Measurements from ENCODE around the gene ARCN1. TPM values are rescaled to one million over a fixed set of nuclear protein-coding genes. Genes with fewer than 3 reads are reported as not detected.
"Not testable (repeated sequence)": the region's sequence is repeated elsewhere in the genome, so short reads cannot be mapped to it uniquely, and the experiment has no call there.

ARCN1 gene
- total and polyA plus RNA-seq, 4 experiments from 2014 or later, result 133 to 168 (median 145) TPM

DNA sequence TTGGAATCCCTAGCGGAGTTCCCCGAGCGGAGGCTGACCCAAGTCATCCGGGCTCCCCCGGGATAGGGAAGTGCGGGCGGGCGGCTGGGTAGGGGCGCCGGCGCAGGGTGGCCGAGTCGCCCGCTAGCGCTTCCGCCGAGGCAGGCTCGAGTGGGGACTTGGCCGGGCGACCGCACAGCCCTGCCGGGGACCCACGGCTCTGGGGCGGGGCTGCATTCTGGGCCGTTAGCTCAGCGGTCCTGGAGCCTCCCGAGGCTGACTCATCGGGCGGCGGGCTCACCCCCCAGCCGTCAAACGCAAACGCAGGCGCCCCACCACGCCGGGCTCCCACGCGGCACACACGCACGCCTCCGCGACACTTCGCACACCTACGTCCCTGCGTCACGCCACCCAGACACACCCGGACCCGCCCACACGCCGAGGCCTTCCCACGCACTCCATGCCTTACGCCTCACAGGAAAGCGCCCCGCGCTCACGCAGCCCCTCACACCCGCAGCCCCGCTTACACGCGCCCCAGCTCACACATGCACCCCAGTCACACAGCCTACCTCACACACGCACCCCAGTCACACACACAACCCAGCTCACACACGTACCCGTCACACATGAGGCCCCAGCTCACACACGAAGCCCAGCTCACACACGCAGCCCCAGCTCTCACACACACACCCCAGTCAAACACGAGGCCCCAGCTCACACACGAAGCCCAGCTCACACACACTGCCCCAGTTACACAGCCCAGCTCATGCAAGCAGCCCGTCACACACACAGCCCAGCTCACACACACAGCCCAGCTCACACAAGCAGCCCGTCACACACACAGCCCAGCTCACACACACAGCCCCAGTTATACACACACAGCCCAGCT is 36.4 kb downstream of the ARCN1 start:
- Mint-ChIP-seq H3K27ac (peak overlapping the region; percentile 75 to 99 (median 93)), H3K36me3 (peaks cover 0 to 3% of the 10 kb centered on the region in 2 donors), H3K4me3 (peak overlapping the region; percentile 71 to 95 (median 81)), H3K9me3 (peaks cover 0 to 1% (median 0%) of the 10 kb centered on the region in 8 donors), H3K4me1 (peaks cover 15 to 36% (median 21%) of the 10 kb centered on the region in 4 donors), H3K27me3 (peaks cover 2 to 4% of the 10 kb centered on the region in 2 donors)
- ChIA-PET POLR2A (ENCODE audit: partially characterized antibody) (interaction anchor here (0.8 to 3.9 kb wide), 8 partner anchors 10 to 410 kb away, joined by 3 to 13 read pairs (median 4); partner anchors contain the start of genes KMT2A, RPS25 and TRAPPC4), CTCF (ENCODE audit: partially characterized antibody) (interaction anchor here (0.6 to 10.7 kb wide), 15 partner anchors 8 to 464 kb away, joined by 3 to 106 read pairs (median 4); partner anchors contain the start of gene UPK2)
- Histone ChIP-seq H3K27me3 (ENCODE audit: insufficient read depth, low read length) (no peaks in the 10 kb centered on the region), H3K9me3 (ENCODE audit: control insufficient read depth in 1 of 2, low read length in 2 of 2) (no peaks in the 10 kb centered on the region), H3K4me3 (ENCODE audit: low read length in 2 of 2) (peak overlapping the region; percentile 23 to 62), H3K36me3 (ENCODE audit: insufficient read depth, low read length) (no peaks in the 10 kb centered on the region), H3K27ac (ENCODE audit: low read depth, low read length) (peak overlapping the region; percentile 67), H3K4me1 (ENCODE audit: insufficient read depth, low read length) (peaks cover 24% of the 10 kb centered on the region)
- DNase-seq, result peak; percentile 84 to 96 (median 87)
- intact Hi-C loops (cut with micrococcal nuclease), result loop anchor here (2.0 kb wide), 1 partner anchor 36 kb away; the partner anchor contains the start of gene ARCN1

GRCh38 chr11:118609380-118610224 is 37.4 kb downstream of the ARCN1 start:
- Mint-ChIP-seq H3K9me3 (peaks cover 0 to 1% (median 0%) of the 10 kb centered on the region in 8 donors), H3K36me3 (no peaks in the 10 kb centered on the region), H3K4me1 (peaks cover 15 to 36% (median 21%) of the 10 kb centered on the region in 4 donors), H3K4me3 (peak overlapping the region; percentile 75 to 95 (median 86)), H3K27me3 (peaks cover 2 to 4% of the 10 kb centered on the region in 2 donors), H3K27ac (peak overlapping the region; percentile 81 to 99 (median 93))
- CTCF ChIA-PET (ENCODE audit: partially characterized antibody), result interaction anchor here (0.7 to 10.7 kb wide), 13 partner anchors 9 to 1379 kb away, joined by 3 to 106 read pairs (median 4); partner anchors contain the start of gene UPK2
- H3K27me3 ChIP-seq (ENCODE audit: insufficient read depth, low read length), result no peaks in the 10 kb centered on the region
- H3K27ac ChIP-seq (ENCODE audit: low read depth, low read length), result peak overlapping the region; percentile 67
- no peaks in the 10 kb centered on the region for H3K36me3 ChIP-seq (ENCODE audit: insufficient read depth, low read length)
- no peaks in the 10 kb centered on the region for H3K9me3 ChIP-seq (ENCODE audit: control insufficient read depth in 1 of 2, low read length in 2 of 2)
- intact Hi-C loops (cut with micrococcal nuclease), result loop anchor here (2.0 kb wide), 1 partner anchor 37 kb away; the partner anchor contains the start of gene ARCN1
- H3K4me3 ChIP-seq (ENCODE audit: low read length in 2 of 2), result peak overlapping the region; percentile 29 to 54
- POLR2A ChIA-PET (ENCODE audit: partially characterized antibody), result interaction anchor here (0.7 to 3.9 kb wide), 6 partner anchors 14 to 248 kb away, joined by 3 to 13 read pairs (median 4); partner anchors contain the start of genes DDX6 and KMT2A
- peaks cover 24% of the 10 kb centered on the region for H3K4me1 ChIP-seq (ENCODE audit: insufficient read depth, low read length)
- DNase-seq, result peak; percentile 22 to 50 (median 29)

DNA sequence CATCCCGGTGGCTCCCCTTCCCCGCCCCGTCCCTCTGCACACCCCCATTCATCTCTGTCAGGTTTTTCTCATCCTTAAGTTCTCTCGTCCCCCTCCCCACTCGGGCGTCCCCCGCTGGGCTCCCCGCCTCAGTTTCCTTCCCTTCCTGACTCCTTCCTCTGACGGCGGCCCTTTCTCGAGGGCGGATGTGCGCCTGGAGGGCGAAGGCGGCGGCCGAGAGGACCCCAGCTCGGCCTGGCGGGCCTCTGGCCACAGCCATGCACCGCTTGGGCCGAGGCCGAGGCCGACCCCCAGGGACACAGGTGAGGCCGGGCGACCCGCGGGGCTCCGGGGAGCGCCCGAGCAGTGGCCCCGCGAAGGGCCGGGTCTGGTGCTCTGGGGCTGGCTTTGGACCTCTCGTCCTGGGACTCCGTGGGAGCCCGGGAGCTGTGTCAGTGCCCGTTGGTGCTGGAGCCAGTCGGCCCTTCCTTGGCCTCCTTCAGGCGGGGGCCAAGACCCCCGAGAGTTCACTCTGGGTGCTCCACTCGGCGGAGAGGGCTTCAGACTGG is 38.1 kb downstream of the ARCN1 start:
- ChIA-PET CTCF (ENCODE audit: partially characterized antibody) (interaction anchor here (1.3 to 10.7 kb wide), 4 partner anchors 10 to 466 kb away, joined by 4 to 106 read pairs (median 10); no protein-coding TSS in a partner anchor), POLR2A (ENCODE audit: partially characterized antibody) (interaction anchor here (0.7 to 3.9 kb wide), 3 partner anchors 15 to 248 kb away, joined by 3 to 13 read pairs (median 3); partner anchors contain the start of gene DDX6)
- Histone ChIP-seq H3K4me1 (ENCODE audit: insufficient read depth, low read length) (peaks cover 24% of the 10 kb centered on the region), H3K4me3 (ENCODE audit: low read length in 2 of 2) (peak overlapping the region; percentile 29 to 54), H3K9me3 (ENCODE audit: control insufficient read depth in 1 of 2, low read length in 2 of 2) (no peaks in the 10 kb centered on the region), H3K27ac (ENCODE audit: low read depth, low read length) (peak overlapping the region; percentile 67), H3K36me3 (ENCODE audit: insufficient read depth, low read length) (no peaks in the 10 kb centered on the region), H3K27me3 (ENCODE audit: insufficient read depth, low read length) (no peaks in the 10 kb centered on the region)
- intact Hi-C loops (cut with micrococcal nuclease), result no loop called here
- peak overlapping the region; percentile 53 to 92 (median 79) for H3K27ac Mint-ChIP-seq
- DNase-seq, result peak in 1 of 5 donors; percentile 18
- H3K4me3 Mint-ChIP-seq, result peak overlapping the region; percentile 75 to 90 (median 82)
- peaks cover 2 to 4% of the 10 kb centered on the region in 2 donors for H3K27me3 Mint-ChIP-seq
- peaks cover 0 to 1% (median 0%) of the 10 kb centered on the region in 8 donors for H3K9me3 Mint-ChIP-seq
- H3K4me1 Mint-ChIP-seq, result peaks cover 15 to 36% (median 21%) of the 10 kb centered on the region in 4 donors
- no peaks in the 10 kb centered on the region for H3K36me3 Mint-ChIP-seq

DNA sequence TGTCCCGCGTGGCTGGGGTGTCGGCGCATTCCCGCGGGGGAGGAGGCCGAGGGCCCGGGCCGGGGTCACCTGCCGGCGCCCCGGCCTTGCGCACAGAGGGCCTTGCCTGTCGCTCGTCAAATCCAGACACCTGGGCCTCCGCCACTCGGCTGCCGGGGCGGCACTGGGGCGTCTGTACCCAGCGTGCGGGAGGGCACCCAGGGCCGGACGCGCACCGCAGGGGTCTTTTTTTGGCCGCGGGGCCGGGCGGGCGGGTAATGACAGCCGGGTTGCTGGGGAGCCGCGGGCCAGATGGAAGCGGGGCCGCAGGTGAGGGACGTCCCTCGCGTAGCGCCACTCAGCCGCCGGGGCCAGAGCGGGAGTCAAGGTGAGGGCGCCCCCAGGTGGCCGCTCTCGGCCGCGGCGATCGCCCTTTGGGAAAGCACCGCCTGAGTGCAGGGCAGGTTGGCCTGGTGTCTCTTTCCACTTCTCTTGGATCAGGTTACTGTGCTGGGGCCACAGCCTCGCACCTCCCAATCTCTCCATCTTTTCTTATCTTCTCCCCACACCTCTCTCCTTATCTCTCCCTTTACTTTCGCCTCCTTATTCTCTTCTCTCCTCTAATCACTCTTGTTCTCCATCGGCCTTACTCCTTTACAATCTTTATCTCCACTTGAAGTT is 38.7 kb downstream of the ARCN1 start:
- no peaks in the 10 kb centered on the region for H3K27me3 ChIP-seq (ENCODE audit: insufficient read depth, low read length)
- Mint-ChIP-seq H3K27me3 (peaks cover 4% of the 10 kb centered on the region in 2 donors), H3K36me3 (no peaks in the 10 kb centered on the region), H3K4me1 (peaks cover 15 to 36% (median 21%) of the 10 kb centered on the region in 4 donors), H3K27ac (peak overlapping the region in 5 of 7 donors; percentile 45 to 94 (median 74)), H3K9me3 (peaks cover 0 to 1% (median 0%) of the 10 kb centered on the region in 8 donors), H3K4me3 (peak overlapping the region; percentile 65 to 86 (median 78))
- CTCF ChIA-PET (ENCODE audit: partially characterized antibody), result interaction anchor here (1.1 to 10.7 kb wide), 6 partner anchors 11 to 468 kb away, joined by 3 to 106 read pairs (median 5); no protein-coding TSS in a partner anchor
- peak overlapping the region; percentile 67 for H3K27ac ChIP-seq (ENCODE audit: low read depth, low read length)
- peak overlapping the region; percentile 29 to 54 for H3K4me3 ChIP-seq (ENCODE audit: low read length in 2 of 2)
- H3K9me3 ChIP-seq (ENCODE audit: control insufficient read depth in 1 of 2, low read length in 2 of 2), result no peaks in the 10 kb centered on the region
- intact Hi-C loops (cut with micrococcal nuclease), result loop anchor here (1.0 kb wide), 2 partner anchors 16 to 466 kb away; no protein-coding TSS in a partner anchor
- peak; percentile 79 to 87 (median 83) for DNase-seq
- POLR2A ChIA-PET (ENCODE audit: partially characterized antibody), result interaction anchor here (0.7 to 3.9 kb wide), 4 partner anchors 15 to 249 kb away, joined by 3 to 13 read pairs (median 3); partner anchors contain the start of gene DDX6
- H3K4me1 ChIP-seq (ENCODE audit: insufficient read depth, low read length), result peaks cover 24% of the 10 kb centered on the region
- H3K36me3 ChIP-seq (ENCODE audit: insufficient read depth, low read length), result no peaks in the 10 kb centered on the region

- H3K27me3 ChIP-seq (ENCODE audit: insufficient read depth, low read length); H3K27ac ChIP-seq (ENCODE audit: low read depth, low read length); H3K9me3 ChIP-seq (ENCODE audit: control insufficient read depth in 1 of 2, low read length in 2 of 2); H3K27me3 Mint-ChIP-seq; DNase-seq; H3K36me3 ChIP-seq (ENCODE audit: insufficient read depth, low read length); H3K4me3 ChIP-seq (ENCODE audit: low read length in 2 of 2); H3K36me3 Mint-ChIP-seq; H3K9me3 Mint-ChIP-seq: not testable (repeated sequence)
- POLR2A ChIA-PET (ENCODE audit: partially characterized antibody), result interaction anchor here (0.9 to 3.9 kb wide), 2 partner anchors 16 to 86 kb away, joined by 3 to 13 read pairs; no protein-coding TSS in a partner anchor
- H3K4me1 ChIP-seq (ENCODE audit: insufficient read depth, low read length), result peaks cover 24% of the 10 kb centered on the region
- intact Hi-C loops (cut with micrococcal nuclease), result loop anchor here (1.0 kb wide), 2 partner anchors 16 to 466 kb away; no protein-coding TSS in a partner anchor
- peaks cover 15 to 32% (median 21%) of the 10 kb centered on the region in 4 donors for H3K4me1 Mint-ChIP-seq
- peak overlapping the region in 5 of 7 donors; percentile 45 to 94 (median 74) for H3K27ac Mint-ChIP-seq
- peak overlapping the region; percentile 65 to 86 (median 78) for H3K4me3 Mint-ChIP-seq
- CTCF ChIA-PET (ENCODE audit: partially characterized antibody), result interaction anchor here (0.8 to 10.7 kb wide), 10 partner anchors 11 to 469 kb away, joined by 3 to 106 read pairs (median 4); no protein-coding TSS in a partner anchor
Observed at GRCh38 chr11:118611433-118611795, 39.2 kb downstream of the ARCN1 start.

Measured in CD4-positive, alpha-beta memory T cell (primary cell).